Sigmoid colon (tissue), 4 donors: Measurements from ENCODE around the gene ZYX.

ENCODE experiments used
- POLR2A ChIP-seq, 2 donors: fragments of 450-650 bp; IDR thresholded peaks; one replicate each; pipeline ENCODE4 v1.6.1; 2016; ENCODE audit warnings: antibody characterized with exemption in 2 of 2, mild to moderate bottlenecking in 2 of 2, moderate library complexity in 2 of 2
- POLR2AphosphoS5 ChIP-seq, 4 donors: sonication (generic); formaldehyde crosslinking; IDR thresholded peaks; one replicate each; pipeline ENCODE4 v1.6.1; 2017; ENCODE audit warnings: antibody characterized with exemption in 4 of 4
- TF ChIP-seq, protein P1 (sequence below), 4 experiments: fragments of 450-650 bp in 3 of 4; fragments of 200-600 bp in 1 of 4; IDR thresholded peaks; one replicate each; pipeline ENCODE4 v1.5.1; 2016 to 2019; ENCODE audit warnings: antibody characterized with exemption in 4 of 4, mild to moderate bottlenecking in 3 of 4, moderate library complexity in 2 of 4

DNA sequence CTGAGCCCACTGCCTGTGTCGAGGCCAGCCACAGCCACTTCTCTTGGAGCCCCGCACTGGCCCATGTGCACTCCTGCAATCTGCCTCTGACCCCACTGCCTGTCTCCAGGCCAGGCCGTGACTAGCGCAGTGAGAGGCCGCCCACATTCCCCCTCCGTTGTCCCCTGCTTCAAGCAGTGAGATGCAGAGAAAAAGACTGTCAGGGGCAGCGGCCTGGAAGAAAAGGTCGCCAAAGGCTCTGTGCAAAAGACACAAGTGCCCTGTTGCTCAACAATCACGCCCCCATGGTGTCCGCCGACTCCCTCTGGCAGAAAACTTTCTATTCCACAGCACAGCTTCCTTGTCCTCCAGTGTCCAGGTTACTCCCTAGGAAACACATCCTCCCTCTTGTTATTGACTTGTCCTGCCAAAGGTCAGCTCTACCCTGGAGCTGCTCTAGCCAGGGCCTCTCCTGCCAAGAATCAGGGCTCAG is 28.6 kb upstream of the ZYX start:
- TF ChIP-seq, protein P1, sequence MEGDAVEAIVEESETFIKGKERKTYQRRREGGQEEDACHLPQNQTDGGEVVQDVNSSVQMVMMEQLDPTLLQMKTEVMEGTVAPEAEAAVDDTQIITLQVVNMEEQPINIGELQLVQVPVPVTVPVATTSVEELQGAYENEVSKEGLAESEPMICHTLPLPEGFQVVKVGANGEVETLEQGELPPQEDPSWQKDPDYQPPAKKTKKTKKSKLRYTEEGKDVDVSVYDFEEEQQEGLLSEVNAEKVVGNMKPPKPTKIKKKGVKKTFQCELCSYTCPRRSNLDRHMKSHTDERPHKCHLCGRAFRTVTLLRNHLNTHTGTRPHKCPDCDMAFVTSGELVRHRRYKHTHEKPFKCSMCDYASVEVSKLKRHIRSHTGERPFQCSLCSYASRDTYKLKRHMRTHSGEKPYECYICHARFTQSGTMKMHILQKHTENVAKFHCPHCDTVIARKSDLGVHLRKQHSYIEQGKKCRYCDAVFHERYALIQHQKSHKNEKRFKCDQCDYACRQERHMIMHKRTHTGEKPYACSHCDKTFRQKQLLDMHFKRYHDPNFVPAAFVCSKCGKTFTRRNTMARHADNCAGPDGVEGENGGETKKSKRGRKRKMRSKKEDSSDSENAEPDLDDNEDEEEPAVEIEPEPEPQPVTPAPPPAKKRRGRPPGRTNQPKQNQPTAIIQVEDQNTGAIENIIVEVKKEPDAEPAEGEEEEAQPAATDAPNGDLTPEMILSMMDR (IDR thresholded peaks at IDR 0.05): no peak
- TF ChIP-seq POLR2A (IDR thresholded peaks at IDR 0.05) (no peak), POLR2AphosphoS5 (IDR thresholded peaks at IDR 0.05) (no peak)
